AG04450 (cell line): ENCODE measurements around the gene STYXL2. TPM values are rescaled to one million over a fixed set of nuclear protein-coding genes. Genes with fewer than 3 reads are reported as not detected.

Source experiments
- CTCF ChIA-PET: fragments of 300-600, 350-600 bp; formaldehyde crosslinking; extraction: SDS; loops from one replicate; lab custom pipeline; 2022; ENCODE audit warnings: antibody characterized with exemption, inconsistent platforms; lab: Charles Lee
- POLR2A ChIA-PET: fragments of 350-600 bp; formaldehyde crosslinking; extraction: SDS; loops from one replicate; lab custom pipeline; 2021; ENCODE audit warnings: antibody characterized with exemption, inconsistent platforms; lab: Yijun Ruan, JAX
- DNase-seq: peaks from one replicate; pipeline ENCODE4 v3.0.0-alpha.2; 2011; ENCODE audit warnings: low read depth, low spot score
- H3K27ac ChIP-seq: one replicate; pipeline ENCODE4 v1.5.1; 2012; ENCODE audit warnings: low read depth, low read length, control low read depth
- H3K27me3 ChIP-seq: one replicate; pipeline ENCODE4 v1.6.0; 2012; ENCODE audit warnings: low read length; ENCODE audit not compliant: control insufficient read depth, insufficient read depth
- H3K4me3 ChIP-seq: 2 replicates; pipeline ENCODE4 v1.5.1; 2011; ENCODE audit warnings: mild to moderate bottlenecking, low read depth, low read length, control low read depth
- H3K9me3 ChIP-seq: 2 replicates; pipeline ENCODE4 v1.5.1; 2012; ENCODE audit warnings: low read length; ENCODE audit not compliant: control insufficient read depth, insufficient read depth
- CTCF ChIP-seq: IDR thresholded peaks from 2 replicates; pipeline ENCODE4 v1.5.1; 2011; ENCODE audit warnings: low read depth, low read length, control low read depth, inconsistent platforms
- polyA plus RNA-seq: library from polyadenylated mRNA; depleted of rRNA; stranded (reverse); fragments of >200 nt; gene quantifications from 2 replicates; pipeline ENCODE4 v1.2.3, GENCODE V29; 2011

Gene STYXL2
- polyA plus RNA-seq, 1 experiment, result not detected

- H3K27me3 ChIP-seq, result no peaks in the 10 kb centered on the region
- H3K27ac ChIP-seq, result no peak overlapping the region
- peak; percentile 11; the same call in 1 of the 2 replicates for TF ChIP-seq CTCF
- DNase-seq, result no peak
- CTCF ChIA-PET, result interaction anchor here (0.6 to 7.6 kb wide), 45 partner anchors 8 to 1133 kb away, joined by 3 to 284 read pairs (median 5); partner anchors contain the start of genes CREG1, POU2F1 and TADA1
- POLR2A ChIA-PET, result interaction anchor here (0.7 kb wide), 1 partner anchor 22 kb away, joined by 10 read pairs; no protein-coding TSS in a partner anchor
- no peaks in the 10 kb centered on the region for H3K9me3 ChIP-seq
- no peak overlapping the region for H3K4me3 ChIP-seq
Measured at GRCh38 chr1:167060141-167061072, 33.5 kb upstream of the STYXL2 start.

- no peak overlapping the region for H3K27ac ChIP-seq
- TF ChIP-seq CTCF, result no peak
- no peak overlapping the region for H3K4me3 ChIP-seq
- H3K9me3 ChIP-seq, result no peaks in the 10 kb centered on the region
- CTCF ChIA-PET, result interaction anchor here (0.5 to 7.6 kb wide), 14 partner anchors 9 to 496 kb away, joined by 3 to 284 read pairs (median 3); partner anchors contain the start of gene POU2F1
- no peaks in the 10 kb centered on the region for H3K27me3 ChIP-seq
- POLR2A ChIA-PET, result interaction anchor here (0.7 kb wide), 1 partner anchor 21 kb away, joined by 10 read pairs; no protein-coding TSS in a partner anchor
- no peak for DNase-seq
Measured at GRCh38 chr1:167061073-167061464, 32.8 kb upstream of the STYXL2 start.

- no peak for TF ChIP-seq CTCF
- no peak for DNase-seq
- Histone ChIP-seq H3K9me3 (no peaks in the 10 kb centered on the region), H3K27ac (no peak overlapping the region), H3K4me3 (no peak overlapping the region), H3K27me3 (no peaks in the 10 kb centered on the region)
- CTCF ChIA-PET, result interaction anchor here (1.0 to 2.7 kb wide), 6 partner anchors 154 to 476 kb away, joined by 3 to 27 read pairs (median 6); partner anchors contain the start of genes POGK and POU2F1
- POLR2A ChIA-PET, result no interaction called here
Measured at GRCh38 chr1:167064621-167065020, 29.3 kb upstream of the STYXL2 start.

GRCh38 chr1:167065471-167065870 is 28.4 kb upstream of the STYXL2 start:
- Histone ChIP-seq H3K27me3 (no peaks in the 10 kb centered on the region), H3K27ac (no peak overlapping the region), H3K4me3 (no peak overlapping the region), H3K9me3 (no peaks in the 10 kb centered on the region)
- DNase-seq, result no peak
- ChIA-PET CTCF (interaction anchor here (0.6 to 2.8 kb wide), 9 partner anchors 154 to 484 kb away, joined by 3 to 27 read pairs (median 5); partner anchors contain the start of genes POGK and POU2F1), POLR2A (no interaction called here)
- TF ChIP-seq CTCF, result no peak
